HG03457 (cell line): ENCODE results near the gene TTI1.
"Not testable (repeated sequence)": the region's sequence is repeated elsewhere in the genome, so short reads cannot be mapped to it uniquely, and the experiment has no call there.

Source experiments
- ATAC-seq: cut with Tn5 transposase; IDR thresholded peaks from one replicate; pipeline ENCODE4 v1.9.1; 2021; ENCODE audit warnings: moderate number of reproducible peaks; ENCODE audit not compliant: unreplicated experiment

TTI1 gene

DNA sequence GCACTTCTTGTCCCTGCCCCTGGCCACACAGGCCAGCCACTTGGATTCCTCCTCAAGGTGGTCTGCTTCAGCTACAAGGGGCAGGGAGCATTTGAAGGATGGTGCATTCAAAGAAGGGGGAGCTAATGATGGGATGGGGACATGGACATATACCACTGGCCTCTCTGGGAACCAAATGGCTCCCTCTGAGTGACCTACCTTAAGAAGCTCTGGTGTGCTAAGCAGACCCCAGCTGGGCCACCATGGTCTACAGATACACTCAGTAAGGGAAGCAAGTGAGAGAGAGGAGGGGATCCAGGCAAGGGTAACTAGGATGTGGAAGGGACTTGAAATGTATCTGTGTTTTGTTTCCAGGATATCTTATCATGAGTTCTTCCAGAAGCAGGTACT lies 62.4 kb downstream of the TTI1 start:
- no peak for ATAC-seq

DNA sequence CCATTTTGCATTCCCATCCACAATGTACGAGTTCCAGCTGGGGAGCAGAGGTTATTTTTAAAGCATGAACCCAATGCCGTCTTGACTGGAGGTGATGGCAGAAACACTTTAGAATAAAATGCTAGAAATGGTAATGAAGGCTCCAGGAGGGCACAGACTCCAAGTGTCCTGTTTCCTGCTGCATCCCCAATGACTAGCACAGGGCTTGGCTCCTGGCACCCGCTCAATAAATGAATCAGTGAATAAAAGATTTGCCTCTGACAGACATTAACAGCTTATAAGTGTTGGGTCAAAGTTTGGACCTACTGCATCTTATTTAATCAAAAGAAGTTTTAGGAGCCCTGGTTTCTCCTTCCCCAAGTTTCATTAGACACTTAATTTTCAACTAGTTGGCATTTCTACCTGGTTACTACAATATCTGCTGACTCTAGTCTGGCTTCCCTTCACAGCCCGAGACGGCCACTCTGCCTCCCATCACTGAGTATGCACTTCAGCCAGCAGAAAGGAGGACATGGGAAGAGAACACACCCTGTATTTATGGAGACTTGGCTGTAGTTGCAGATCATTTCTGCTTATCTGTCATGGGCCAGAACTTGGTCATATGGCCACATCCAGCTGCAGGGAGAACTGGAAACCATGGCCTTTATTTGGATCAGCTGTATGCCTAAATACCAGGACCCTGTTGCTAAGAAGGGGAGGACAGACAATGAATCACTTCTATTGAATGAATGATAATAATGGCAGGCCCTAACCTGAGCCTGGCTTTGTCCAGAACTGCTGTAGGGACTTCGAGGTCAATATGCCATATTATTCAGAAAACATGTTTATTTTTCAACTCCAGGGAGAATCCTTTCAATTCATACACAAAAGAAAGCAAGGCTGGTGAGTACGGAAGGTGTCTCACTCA lies 63.1 kb downstream of the TTI1 start:
- no peak for ATAC-seq

DNA sequence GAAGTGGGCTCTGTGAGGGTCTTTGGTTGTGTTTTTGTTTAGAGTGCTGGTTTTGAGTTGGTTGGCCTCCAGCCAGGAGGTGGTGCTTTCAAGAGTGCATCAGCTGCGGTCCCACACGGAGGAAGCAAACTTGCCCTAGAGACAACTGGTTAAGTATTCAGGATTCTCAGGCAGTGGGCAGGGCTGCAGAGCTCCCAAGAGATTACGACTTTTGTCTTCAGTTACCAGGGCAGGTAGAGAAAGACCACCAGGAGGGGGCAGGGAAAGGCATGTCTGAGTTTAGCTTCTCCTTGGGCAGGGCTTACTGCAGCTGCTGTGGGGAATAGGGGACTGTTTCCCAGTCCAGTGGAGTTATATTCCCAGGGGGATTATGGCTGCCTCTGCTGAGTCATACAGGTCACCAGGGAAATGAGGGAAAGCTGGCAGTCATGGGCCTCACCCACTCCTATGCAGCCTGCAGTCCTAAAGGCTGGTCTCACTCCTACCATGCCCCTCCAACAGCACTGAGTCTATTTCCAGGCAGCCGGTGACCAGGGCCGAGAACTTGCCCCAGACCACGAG lies 64.3 kb downstream of the TTI1 start:
- no peak for ATAC-seq

DNA sequence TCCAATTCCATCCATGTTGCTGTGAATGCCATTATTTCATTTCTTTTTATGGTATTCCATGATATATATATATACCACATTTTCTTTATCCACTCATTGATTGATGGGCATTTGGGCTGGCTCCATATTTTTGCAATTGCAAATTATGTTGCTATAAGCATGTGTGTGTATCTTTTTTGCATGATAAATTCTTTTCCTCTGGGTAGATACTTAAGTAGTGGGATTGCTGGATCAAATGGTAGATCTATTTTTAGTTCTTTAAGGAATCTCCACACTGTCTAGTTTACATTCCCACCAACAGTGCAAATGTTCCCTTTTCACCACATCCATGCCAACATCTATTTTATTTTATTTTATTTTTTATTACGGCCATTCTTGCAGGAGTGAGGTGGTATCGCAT lies 69.8 kb downstream of the TTI1 start:
- ATAC-seq: not testable (repeated sequence)

DNA sequence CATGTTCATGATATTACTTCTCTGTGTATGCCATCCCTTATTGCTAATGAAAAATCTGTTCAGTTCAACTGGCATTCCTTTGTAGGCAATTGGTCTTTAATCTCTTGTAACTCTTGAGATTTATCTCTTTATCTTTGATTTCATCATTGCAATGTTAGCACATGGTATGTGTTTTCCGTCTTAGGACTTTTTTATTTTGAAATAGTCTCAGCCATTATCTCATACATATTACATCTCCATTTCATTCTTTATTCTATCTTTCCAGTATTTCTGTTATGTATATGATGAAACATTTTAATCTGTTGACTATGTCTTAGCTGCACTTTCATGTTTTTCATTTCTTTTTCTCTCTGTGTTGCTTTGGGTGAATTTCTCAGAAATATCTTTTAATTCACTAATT lies 72.2 kb downstream of the TTI1 start:
- no peak for ATAC-seq

DNA sequence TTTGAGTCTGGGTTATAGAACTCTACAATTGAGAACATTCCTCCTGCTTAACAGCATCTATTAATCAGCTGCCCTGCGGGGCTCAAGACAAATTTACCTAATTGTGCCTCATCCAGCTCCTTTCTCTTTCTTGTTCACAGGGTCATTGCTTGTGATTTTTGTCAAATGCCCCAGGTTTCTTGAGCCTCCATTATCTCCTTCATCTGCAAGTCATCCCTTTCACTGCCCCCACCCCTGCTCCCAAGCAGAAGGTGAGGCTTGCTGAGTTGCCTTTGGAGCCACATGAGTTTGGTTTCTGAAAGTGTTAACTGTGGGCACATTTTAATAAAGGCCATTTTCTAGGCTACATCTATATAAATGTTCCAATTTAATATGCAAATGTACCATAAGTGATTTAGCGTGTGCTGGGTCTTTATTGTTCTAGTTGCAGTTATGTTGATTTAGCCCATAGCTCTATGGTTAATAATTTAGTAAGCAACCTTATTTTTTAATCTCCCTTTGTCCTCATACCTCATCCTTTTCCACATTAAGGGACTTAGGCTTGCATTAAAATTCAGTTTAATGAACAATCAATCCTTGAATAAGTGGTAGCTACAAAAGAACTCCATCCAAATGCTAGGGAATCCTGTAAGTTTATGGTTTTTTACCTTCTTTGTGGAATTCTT lies 74.3 kb downstream of the TTI1 start:
- ATAC-seq: no peak

DNA sequence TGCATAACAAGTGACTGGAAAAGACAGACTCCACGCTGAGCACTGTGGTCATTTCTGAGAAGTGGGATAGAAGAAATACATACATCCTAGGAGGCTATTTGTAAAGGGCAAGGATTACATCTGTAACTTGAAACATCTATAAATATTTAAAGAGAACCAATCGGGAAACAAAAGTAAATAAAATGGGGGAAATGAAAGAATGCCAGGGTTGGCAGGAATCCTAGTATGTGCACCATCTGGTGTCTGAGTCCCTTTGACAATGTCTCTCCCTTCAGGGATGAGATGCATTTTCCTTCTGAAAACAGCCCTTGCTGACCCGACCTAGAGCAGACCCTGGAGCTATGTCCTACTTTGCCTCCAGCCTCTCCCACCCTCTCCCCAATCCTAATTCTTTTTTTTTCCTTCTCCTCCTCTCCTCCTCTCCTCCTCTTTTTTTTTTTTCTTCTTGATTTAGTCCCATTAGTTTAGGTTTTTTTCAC lies 77.1 kb downstream of the TTI1 start:
- no peak for ATAC-seq

DNA sequence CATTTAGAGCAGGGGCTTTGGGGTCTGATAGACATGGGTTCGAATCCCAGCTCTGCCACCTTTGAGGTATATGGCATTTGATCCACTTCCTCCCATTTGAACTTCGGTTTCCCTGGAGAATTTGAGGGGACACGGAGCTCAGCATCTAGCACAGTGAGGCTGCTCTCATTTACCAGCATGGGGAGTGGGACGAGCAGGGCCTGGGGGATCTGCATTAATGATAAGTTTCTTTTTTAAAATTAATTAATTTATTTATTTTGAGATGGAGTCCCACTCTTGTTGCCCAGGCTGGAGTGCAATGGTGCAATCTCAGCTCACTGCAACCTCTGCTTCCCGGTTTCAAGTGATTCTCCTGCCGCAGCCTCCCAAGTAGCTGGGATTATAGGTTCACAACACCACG lies 77.7 kb downstream of the TTI1 start:
- ATAC-seq: no peak

DNA sequence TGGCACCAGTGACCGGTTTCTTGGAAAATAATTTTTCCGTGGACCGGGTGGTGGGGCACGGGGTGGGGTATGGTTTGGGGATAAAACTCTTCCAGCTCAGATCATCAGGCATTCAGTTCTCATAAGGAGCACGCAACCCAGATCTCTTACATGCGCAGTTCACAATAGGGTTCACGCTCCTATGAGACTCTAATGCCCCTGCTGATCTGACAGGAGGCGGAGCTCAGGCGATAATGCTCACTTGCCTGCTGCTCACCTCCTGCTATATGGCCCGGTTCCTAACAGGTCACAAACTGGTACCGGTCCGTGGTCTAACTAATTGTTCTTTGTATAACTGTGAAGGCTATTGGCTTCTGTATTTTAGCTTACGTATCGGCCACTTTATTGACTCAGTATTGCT lies 78.6 kb downstream of the TTI1 start:
- ATAC-seq: no peak

DNA sequence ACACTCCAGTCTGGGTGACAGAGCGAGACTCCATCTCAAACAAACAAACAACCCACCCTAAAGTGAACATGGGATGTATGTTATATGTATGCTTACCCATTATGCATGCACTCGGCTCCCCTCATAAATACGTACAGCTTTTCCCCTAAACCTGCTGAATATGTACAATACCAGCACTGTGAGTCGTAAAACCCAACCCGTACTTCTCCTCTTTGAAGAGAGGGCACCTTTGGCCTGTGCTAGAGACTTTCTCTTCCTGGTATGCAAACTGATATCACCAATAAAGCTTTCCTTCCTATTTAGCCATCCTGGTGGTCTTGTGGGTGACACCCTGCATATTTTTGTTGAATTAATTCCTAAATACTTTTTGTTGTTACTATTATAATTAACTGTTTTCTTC lies 79.1 kb downstream of the TTI1 start:
- ATAC-seq: no peak

DNA sequence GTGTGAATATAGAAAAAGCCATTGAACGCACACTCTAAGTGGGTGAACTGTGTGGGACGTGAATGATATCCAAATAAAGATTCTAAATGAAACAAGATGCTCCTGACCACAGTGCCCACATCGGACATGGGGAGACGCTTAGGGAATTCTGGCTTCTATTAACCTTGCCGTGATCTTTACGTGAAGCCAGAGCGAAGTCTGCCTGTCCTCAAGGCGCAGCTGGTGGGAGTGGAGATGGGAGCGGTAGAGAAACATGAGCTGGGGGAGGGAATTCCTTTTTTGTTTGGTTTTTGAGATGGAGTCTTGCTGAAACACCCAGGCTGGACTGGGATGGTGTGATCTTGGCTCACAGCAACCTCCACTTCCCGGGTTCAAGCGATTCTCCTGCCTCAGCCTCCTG lies 84.3 kb downstream of the TTI1 start:
- no peak for ATAC-seq

DNA sequence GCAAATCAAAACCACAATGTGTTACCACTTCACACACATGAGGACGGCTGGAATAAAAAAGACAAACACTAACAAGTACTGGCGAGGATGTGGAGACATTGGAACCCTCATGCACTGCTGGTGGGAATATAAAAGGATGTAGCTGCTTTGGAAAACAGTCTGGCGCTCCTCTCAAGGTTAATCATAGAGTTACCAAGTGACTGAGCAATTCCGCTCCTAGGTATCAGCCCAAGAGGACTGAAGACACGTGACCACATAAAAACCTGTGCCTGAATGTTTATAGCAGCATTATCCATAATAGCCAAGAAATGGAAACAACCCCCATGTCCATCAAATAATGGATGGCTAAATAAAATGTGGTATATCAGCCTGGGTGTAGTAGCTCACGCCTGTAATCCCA lies 85.3 kb downstream of the TTI1 start:
- no peak for ATAC-seq

DNA sequence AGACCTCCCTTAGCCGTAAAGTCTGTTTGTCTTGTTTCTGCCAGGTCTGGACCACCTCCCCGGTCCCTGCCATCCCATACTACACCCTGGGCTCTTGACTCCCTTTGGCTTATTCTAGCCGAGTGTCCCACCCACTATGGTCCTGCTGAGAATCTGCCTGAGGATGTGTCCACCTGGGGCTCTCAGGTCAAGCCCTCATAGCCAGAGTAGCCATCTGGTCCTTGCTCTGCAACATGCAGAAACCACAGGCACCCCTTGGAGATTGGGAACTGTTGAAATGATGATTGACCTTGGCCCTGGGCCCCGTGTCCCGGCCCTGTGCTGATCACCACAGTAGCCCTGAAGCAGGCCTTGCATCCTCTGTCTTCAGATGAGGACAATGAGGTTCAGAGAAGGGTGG lies 86.3 kb downstream of the TTI1 start:
- ATAC-seq: no peak

DNA sequence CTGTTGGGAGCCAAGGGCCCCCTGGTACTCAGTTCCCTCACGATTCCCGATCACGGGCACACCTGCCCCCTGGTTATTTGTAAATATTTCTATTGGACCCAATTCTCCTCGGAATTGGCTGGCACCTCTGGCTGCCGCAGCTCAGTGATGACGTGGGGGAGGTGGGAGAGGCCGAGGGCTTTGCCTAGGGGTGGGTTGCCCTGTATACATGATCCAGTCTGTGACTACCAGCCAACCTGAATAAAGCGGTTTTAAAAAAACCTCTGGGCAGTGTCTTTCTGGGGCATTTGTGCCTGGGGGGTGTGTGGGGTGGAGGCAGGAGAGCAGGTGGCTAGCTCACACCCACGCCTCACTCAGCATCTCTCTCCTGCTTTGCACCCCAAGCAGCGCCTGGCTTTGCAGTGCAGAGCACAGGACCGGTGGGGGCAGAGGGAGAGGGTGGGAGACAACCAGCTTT lies 88.1 kb downstream of the TTI1 start:
- ATAC-seq: no peak

DNA sequence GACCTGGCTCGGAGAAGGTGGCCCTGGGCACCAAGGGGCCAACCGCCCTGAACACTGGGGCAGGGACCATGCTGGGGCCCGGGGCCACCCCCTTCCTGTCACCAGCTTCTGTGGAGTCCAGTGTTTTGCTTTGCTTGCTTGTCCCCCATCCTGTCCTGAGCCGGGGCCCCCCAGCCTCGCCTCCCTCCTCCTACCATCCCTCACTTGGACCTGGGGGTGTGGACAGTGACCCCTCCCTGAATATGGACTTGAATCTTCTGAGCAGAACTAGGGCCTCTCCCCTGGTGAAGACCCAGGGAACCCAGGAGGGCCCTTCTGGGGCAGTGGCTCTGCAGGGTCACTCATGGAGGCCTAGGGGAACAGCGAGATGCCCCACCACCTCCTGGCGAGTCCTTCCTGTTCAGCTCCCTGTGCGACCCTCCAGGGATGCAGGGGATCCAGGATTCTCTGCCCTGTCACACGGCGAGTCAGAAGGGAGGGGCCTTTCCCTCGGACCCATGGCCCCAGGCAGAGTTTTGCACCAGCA lies 88.7 kb downstream of the TTI1 start:
- no peak for ATAC-seq

DNA sequence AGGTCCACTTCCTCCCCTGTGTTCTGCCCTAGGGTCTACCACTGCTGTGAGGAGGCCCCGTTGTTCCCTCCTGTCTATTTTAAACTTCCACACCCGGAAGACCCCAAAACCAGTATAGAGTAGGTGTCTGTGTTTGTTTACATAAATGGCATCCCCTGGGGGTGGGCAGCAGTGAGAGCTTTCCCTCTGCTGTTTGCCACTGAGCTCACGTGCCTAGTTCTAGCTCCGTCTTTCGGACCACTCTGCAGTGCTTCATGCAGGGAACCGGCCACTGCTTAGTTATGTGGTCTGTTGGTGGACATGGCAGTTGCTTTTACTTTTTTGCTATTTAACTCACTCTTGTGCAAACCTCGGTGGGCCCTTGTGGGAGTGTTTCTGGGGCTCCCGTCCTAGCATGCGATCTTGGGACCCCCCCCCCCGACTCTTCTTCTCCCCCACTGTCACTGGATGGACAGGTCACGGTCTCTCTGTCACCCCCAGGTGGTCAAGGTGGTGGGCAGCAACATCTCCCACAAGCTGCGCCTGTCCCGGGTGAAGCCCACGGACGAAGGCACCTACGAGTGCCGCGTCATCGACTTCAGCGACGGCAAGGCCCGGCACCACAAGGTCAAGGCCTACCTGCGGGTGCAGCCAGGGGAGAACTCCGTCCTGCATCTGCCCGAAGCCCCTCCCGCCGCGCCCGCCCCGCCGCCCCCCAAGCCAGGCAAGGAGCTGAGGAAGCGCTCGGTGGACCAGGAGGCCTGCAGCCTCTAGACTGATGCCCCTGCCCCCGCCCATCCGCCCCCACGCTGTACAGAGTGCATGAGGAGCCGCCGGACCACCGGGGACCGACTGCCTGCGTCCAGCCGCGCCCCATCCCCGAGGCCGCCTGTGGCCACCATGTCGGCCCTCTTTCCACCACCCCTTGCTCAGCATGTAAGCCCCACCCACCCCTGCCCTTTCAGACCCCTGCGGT lies 89.5 kb downstream of the TTI1 start:
- no peak for ATAC-seq

DNA sequence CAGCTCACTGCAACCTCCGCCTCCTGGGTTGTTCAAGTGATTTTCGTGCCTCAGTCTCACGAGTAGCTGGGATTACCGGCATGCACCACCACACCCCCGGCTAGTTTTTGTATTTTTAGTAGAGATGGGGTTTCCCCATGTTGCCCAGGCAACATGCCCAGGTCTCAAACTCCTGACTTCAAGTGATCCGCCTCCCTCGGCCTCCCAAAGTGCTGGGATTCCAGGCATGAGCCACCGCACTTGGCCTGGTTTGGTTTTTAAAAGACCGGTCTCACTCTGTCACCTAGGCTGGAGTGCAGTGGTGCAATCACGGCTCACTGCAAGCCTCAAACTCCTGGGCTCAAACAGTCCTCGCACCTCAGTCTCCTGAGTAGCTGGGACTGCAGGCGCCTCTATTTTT lies 90.2 kb downstream of the TTI1 start:
- no peak for ATAC-seq

DNA sequence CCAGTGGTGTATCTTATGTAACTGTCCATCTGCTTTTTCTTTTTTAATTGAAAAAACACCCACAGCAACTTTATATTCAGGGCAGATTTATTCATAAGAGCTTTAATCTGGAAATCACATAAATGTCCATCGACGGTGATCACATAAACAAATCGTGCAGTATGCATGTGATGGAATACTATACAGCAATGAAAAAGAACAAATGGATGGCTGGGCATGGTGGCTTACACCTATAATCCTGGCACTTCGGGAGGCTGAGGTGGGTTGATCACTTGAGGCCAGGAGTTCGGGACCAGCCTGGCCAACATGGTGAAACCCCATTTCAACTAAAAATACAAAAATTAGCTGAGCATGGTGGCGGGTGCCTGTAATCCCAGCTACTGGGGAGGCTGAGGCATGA lies 91.3 kb downstream of the TTI1 start:
- ATAC-seq: no peak

DNA sequence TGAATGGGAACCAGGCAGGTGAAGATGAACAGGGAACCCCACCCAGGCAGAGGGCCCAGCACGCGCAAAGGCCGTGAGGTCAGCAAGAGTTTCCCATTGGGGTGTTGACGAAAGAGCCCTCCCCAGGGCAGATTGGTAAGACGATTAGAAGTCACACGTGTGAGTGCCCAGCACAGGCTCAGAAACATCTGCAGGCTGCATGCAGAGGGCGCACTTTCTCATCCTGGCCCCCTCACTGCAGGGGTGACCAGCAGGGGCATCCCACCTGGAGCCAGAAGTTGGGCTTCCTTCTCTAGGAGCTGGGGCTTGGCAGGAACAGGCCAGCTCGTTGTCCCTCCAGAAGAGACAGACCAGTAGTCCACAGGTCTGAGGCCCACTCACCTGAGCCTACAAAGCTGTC lies 91.9 kb downstream of the TTI1 start:
- ATAC-seq: no peak

DNA sequence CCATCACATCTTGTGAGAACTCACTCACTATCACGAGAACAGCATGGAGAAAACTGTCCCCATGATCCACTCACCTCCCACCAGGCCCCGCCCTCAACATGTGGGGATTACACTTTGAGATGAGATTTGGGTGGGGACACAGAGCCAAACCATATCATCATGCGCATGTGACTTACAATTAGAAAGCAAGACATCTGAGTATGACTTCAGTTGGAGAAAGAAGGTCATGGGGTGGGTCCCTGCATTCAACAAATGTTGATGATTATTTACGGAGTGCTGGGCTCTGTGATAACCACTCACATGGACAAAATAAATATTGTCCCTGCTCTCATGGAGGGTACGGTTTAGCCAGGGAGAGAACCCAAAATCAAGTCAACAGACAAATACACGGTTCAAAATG lies 92.4 kb downstream of the TTI1 start:
- no peak for ATAC-seq
